ENCODE data around the gene BZW2.

BZW2 gene

DNA sequence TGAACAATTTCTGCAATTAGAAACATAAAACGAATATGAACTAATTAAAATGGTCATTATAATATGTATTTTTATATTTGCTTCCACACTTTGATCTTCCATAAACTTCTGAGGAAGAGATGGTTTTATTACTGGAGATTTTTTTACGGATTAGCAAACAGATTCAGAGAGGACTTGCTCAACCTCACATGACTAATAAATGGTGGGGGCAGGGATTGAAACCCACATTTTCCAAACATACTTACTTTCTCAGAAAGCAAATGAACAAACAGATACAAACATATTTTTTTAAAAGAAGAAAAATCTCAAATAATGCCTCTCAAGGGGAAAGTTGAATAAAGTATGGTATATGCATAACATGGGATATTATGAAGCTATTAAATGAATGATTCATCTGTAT lies 18.7 kb upstream of the BZW2 start:
- DNase-seq (ENCODE audit: low read depth), result peak; percentile 67
- H3K4me3 ChIP-seq (ENCODE audit: control insufficient read depth, low read depth, low read length), result no peak overlapping the region
- TF ChIP-seq, protein P1, sequence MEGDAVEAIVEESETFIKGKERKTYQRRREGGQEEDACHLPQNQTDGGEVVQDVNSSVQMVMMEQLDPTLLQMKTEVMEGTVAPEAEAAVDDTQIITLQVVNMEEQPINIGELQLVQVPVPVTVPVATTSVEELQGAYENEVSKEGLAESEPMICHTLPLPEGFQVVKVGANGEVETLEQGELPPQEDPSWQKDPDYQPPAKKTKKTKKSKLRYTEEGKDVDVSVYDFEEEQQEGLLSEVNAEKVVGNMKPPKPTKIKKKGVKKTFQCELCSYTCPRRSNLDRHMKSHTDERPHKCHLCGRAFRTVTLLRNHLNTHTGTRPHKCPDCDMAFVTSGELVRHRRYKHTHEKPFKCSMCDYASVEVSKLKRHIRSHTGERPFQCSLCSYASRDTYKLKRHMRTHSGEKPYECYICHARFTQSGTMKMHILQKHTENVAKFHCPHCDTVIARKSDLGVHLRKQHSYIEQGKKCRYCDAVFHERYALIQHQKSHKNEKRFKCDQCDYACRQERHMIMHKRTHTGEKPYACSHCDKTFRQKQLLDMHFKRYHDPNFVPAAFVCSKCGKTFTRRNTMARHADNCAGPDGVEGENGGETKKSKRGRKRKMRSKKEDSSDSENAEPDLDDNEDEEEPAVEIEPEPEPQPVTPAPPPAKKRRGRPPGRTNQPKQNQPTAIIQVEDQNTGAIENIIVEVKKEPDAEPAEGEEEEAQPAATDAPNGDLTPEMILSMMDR (conservative IDR thresholded peaks at IDR 0.05; ENCODE audit: control insufficient read depth, insufficient read depth, low read depth, low read length), result no peak

DNA sequence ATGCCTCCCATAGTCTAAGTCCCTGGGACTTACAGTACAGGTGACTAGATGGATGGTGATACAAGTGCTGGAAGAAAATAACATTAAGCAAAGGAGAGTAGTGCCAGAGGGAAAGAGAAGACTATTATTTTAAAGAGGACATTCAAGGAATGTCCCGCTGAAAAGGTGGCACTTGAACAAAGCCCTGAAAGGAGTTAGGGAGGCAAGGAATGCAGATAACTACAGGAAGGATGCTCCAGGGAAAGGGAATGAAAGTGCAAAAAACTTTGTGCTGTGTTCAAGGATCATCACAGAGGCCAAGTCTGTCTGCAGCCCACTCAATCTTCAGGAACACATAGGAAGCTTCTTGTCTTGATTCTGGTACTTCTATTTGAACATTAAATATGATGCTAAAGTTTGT lies 15.3 kb upstream of the BZW2 start:
- no peak for DNase-seq (ENCODE audit: low read depth)
- TF ChIP-seq, protein P1 (conservative IDR thresholded peaks at IDR 0.05; ENCODE audit: control insufficient read depth, insufficient read depth, low read depth, low read length), result no peak
- H3K4me3 ChIP-seq (ENCODE audit: control insufficient read depth, low read depth, low read length), result no peak overlapping the region

DNA sequence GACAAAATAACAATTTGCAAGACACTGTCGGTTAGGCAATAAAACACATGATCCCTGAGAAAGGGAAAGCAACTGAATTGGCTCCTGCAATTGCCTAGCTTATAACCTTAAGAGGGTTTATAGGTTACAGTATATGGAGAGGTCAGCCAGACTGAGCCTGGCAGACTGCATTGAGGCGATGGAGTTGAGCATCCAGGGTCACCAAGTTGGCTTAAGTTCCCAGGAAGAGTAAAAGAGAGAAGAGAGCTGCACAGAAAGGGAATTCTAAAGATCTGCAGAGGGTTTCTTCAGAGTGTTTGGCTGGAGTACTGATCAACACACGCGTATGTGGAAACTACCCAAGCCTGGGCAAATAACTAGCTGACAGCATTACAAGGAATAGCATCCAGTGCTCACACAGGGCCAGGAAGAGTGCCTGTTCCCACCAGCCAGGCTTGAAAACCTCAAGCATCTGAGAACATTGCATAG lies 11.7 kb upstream of the BZW2 start:
- H3K4me3 ChIP-seq (ENCODE audit: control insufficient read depth, low read depth, low read length), result no peak overlapping the region
- DNase-seq (ENCODE audit: low read depth), result peak; percentile 66

DNA sequence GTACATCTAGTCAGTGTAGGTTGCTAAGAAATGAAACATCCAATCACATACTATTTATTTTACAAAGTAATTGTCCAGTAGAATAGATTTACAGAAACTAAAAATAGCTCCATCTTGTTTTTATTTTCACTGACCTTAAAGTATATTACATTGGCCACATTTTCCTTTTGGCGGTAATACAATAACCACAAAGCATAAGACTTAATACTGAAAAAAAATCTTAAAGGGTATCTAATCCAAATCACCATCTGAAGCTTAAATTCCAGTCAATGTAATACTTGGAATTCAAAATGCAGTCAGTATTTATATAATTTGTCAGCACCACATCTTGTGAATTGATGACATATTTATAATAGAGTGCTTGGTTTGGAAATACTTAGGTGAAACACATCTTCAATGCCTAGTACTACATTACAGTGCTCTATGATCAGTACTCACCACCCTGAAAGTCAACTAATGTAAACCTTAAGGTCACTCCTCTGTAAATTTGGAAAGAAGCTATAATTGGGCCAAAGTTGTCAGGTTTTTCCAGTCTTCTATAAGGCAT lies 9.4 kb upstream of the BZW2 start:
- no peak overlapping the region for H3K4me3 ChIP-seq (ENCODE audit: control insufficient read depth, low read depth, low read length)
- TF ChIP-seq, protein P1 (conservative IDR thresholded peaks at IDR 0.05; ENCODE audit: control insufficient read depth, insufficient read depth, low read depth, low read length), result no peak
- DNase-seq (ENCODE audit: low read depth), result peak; percentile 81

More for the DNA sequence above, 11.7 kb upstream of the BZW2 start:
- TF ChIP-seq, protein P1 (conservative IDR thresholded peaks at IDR 0.05; ENCODE audit: control insufficient read depth, insufficient read depth, low read depth, low read length), result no peak

DNA sequence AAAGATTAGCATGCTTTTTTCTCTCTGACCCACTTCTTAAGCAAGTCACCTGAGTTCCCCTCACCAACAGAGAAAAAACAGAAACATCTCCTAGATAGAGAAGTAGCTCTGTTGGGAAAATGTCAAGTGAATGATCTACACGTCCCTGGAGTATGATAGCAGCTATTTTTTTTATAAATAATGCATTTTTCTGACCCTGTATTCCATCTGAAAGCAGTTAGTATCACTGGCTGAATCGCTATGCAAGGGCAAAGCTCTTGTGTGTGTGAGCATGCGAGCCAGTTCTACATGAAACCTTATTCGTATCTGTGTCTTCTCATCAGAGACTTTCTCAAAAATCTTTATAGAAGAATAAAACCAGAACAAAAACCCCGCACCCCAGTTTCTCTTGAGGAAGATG lies 8.6 kb upstream of the BZW2 start:
- peak; percentile 56 for DNase-seq (ENCODE audit: low read depth)
- TF ChIP-seq, protein P1 (conservative IDR thresholded peaks at IDR 0.05; ENCODE audit: control insufficient read depth, insufficient read depth, low read depth, low read length), result no peak
- H3K4me3 ChIP-seq (ENCODE audit: control insufficient read depth, low read depth, low read length), result no peak overlapping the region

DNA sequence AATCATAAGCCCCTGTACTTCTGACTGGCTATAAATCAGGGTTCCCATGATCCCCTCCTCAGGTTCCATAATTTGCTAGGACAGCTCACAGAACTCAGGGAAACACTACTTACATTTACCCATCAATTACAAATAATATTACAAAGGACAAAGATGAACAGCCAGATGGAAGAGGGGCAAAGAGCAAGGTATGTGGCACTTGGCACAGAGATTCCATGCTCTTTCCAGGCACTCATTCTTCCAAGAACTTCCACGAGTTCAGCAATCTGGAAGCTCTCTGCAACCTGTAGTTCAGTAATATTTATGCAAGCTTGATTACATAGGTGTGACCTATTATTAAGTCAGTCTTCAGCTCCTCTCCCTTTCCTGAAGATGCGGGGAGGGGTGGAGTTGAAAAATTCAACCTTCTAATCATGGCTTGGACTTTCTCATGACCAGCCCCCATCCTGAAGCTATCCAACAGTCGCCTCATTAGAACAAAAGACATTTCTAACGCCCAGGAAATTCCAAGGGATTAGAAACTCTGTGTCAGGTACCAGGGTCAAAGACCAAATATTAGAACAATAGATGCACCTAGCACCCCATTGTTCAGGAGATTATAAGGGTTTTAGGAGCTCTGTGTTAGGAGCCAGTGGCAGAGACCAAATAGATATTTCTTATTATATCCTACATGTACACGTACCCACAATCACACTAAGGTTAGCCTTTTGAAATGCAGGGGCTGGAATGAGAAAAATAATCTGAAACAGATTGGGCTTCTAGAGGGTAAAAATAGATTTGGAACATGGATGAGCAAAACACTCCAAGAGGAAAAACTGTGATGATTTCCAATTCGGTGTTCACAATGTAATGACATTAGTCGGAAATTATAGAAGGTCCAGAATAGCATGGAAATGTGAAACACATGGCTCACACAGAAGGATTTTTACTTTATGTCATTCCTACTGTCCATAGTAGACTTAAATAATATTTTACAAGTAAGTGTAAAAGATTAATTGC lies 7.4 kb upstream of the BZW2 start:
- TF ChIP-seq, protein P1 (conservative IDR thresholded peaks at IDR 0.05; ENCODE audit: control insufficient read depth, insufficient read depth, low read depth, low read length), result no peak
- H3K4me3 ChIP-seq (ENCODE audit: control insufficient read depth, low read depth, low read length), result no peak overlapping the region

More for the DNA sequence above, 7.4 kb upstream of the BZW2 start:
- no peak for DNase-seq (ENCODE audit: low read depth)

Measured in fibroblast of mammary gland (primary cell).